HG03095 (cell line): ENCODE results near the gene BCL11B.
"Not testable (repeated sequence)": the region's sequence is repeated elsewhere in the genome, so short reads cannot be mapped to it uniquely, and the experiment has no call there.

Source experiments
- ATAC-seq: cut with Tn5 transposase; IDR thresholded peaks from one replicate; pipeline ENCODE4 v1.9.1; 2021; ENCODE audit warnings: moderate library complexity; ENCODE audit not compliant: unreplicated experiment

Gene BCL11B

DNA sequence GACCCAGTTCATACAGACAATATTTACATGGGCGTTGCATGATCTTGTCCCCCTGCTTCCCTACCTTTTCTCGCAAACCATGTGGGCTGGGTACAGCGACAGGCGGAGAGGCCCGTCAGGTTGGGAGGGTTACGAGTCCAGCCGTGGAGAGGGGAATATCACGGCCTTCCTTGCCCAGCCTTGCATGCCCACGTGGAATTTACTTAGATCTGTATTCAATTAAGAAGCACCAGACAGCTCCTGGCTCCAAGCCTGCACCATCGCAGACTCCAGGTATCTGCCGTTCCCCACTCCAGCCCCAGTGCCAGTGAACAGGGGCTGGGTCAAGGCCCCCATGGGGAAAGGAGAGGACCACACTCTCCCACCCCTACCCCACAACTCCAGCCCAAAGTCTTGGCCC lies 29.8 kb downstream of the BCL11B start:
- no peak for ATAC-seq

DNA sequence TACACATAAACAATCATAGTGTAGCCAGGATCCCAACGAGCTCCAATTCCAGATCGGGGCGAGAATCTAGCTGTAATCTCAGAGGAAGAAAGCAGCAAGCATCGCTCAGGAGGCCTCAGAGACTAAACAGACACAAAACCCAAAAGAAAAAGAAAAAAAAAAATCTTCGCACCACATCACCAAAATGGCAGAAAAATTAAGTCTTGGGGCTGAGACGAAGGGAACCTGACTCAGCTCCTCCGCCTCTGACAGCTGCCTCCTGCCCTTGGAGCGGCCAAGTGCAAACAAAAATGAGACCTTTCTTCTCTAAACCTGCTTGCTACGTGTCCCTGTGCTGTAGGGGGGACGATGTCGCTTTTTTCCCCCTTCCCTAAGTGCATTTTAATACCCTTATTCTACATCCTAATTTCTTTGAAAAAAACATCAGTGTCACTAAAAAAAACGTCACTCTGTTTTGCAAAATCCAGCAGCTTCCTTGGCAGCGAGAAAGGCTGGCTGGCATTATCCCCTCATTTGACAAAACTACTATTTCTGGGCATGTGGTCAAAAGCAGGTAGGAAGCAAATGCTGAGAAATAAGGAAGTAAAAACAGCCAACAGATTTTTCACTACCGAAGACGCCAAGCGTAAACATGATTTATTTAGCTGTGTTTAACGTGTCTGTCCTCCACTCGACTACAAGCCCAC lies 30.5 kb downstream of the BCL11B start:
- no peak for ATAC-seq

DNA sequence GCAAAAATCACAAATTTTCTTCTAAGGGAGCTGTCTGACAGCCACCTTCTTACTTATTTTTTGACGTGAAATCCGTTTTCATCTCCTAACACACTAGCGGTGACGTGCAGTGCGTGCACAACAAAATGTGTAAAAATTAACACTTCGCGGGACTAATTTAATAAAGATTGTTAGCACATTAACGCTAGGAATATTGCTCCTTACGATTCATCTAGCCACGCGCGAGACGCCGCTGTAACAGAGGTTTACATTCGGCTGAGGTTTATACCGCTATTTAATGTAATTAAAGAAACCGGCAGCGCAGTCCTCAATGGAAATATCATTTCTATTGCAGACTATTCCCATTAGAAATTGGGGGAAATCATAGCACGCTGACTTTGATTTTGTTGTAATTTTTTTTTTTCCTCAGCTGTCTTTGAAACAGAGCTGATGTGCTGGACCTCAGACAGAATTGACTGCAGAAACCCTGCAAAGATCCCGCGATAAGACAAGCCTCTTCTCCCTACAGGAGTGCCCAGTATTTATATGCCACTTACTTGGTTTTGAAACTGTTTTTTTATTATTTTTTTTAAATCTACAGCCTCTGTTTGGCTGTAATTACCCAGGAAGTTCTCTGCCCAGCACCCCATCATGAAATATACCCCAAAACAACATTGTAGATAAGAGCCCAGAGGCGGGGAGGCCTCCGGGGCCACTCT lies 31.2 kb downstream of the BCL11B start:
- ATAC-seq, result no peak

DNA sequence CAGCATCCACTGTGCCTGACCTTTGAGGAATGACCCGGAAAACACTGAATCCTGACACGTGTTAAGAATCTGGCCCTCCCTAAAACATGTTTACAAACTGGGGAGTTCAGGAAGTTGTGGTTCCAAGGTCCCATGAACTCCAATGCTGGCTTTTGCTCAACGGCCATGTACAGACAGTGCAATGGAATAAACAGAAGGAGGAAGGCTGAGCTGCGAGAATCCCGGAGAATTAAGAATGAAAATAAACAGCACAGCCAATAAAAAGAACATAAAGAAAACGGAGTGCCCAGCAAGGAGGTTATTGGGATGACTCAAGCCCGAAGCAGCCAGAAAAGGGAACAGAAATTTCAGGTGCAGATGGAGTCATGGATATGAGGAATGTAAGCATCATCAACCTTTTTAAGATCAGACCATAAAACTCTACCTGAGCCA lies 32.3 kb downstream of the BCL11B start:
- no peak for ATAC-seq

DNA sequence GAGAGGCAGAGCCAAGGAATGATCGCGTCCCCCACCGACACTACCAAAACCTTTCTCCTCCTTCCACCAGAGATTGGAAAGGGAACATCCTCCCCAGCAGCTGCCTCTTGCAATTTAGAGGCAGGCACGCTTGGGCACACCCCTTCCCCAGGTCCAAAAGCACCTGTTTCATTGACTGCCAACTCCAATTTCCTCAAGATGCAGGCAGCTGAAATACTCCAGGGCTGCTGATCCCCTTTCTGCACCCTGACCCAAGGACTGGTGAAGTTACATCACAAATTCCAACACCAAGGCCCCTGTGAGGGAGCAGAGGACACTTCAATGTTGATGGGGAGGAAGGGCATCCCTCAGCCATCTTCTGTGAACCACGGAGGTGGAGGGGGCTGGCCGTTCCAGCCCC lies 33.8 kb downstream of the BCL11B start:
- no peak for ATAC-seq

DNA sequence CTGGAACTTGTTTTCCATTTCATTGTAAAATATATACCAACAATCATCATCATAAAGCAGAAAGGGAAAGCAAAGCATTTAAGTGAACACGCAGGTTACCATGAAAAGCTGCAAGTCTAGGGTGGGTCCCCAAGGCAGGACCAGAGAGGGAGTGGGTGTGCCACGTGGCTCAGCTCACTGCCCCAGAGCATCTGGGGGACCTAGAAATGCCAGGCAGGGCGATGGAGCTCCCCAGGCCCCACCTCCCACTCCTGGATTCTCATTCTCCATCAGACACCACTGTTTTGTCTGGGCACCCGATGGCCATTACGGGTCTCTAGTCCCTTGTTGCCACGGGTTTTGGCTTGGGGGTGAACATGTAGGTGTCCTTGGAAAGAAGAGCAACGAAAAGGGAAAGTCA lies 34.7 kb downstream of the BCL11B start:
- no peak for ATAC-seq

DNA sequence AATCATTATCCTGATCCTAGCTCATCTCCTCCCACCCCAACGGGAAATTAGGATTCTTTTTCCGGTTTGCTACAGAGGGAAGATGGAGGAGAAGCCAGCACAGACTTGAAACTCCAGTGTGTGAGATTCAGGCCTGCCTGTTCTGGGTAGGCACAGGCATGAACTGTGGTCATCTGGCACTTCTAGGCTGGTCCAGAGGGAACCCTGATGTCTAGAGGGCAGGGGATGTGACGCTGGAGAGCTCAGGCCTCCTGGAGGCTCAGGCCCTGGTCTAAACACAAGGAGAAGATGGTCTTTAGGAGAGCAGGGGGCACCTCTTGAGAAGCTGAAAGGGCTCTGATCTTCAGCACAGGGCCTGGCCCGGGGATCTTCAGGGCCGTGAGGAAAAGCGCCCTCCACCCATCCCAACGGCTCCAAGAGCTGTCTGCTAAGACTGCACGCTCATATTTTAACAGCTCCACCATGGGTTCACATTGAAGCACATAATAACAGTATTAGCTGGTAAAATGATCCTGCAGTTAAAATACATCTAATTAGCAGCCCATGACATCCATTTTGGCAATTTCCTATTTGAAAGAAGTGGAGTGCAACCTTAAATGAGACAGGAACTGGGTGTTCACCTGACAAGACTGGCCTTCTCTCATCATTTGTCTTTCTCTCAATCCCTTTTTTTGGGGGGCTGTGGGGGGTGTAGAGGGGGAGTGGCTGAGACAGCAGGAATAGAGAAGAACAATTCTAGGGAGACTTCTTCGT lies 35.4 kb downstream of the BCL11B start:
- no peak for ATAC-seq

DNA sequence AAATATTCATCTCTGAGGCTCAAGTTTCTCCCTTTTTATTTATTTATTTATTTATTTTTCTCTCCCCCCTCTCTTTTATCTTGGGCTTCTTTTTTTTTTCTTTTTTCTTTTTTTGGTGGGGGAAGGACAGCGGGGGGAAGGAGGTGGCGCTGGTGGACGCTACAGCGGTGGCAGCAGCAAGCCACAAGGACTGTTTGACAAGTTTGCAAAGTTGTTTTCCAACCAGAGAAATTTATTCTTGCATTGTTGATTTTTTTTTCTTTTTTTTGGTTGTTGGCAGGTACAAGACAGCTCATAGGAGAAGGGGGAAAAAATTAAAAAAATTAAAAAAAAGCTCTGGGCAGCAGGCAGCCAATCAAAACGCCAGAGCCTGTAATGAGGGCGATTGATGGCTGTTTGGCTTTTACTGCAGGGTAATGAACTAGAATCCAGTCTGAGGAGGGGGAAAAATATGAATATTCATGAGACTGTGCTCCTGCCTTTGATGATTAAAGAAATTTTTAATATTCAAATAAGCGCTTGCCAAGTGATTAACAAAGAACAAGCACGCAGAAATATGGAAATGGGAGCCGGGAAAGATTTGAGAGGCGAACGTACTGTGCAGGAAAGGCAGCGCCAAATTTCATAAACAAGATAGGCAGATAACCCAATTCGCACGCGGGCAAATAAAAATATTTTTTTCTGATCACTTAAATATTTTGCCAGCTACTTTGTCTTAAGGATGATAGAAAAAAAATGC lies 36.2 kb downstream of the BCL11B start:
- ATAC-seq, result no peak

DNA sequence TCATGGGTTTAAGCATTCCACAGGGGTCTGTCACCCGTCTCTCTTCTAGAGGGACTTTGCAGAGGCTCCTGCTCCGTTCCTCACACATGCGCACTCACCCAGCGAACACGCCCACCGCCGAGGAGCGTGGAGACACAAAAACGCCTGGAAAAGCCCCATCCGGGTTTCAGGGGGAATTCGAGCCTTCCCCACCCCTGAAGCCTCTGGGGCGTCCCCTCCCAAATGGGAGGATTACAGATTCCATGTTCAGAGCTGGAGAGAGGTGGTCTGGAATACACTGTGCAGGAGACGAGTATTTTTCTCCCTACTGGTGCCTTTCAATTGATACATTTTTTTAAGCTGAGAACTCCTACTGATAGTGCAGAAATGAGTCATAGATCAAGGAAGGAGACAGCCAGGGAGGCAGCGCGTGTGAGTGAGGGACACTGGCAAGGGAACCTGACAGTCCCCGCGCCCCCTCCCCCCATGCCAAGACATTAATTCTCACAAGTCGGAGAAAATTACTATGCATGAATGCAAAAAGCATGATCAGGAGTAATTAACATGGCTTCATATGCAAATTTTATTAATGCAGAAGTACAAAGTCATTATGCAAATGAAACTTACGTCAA lies 36.9 kb downstream of the BCL11B start:
- no peak for ATAC-seq

DNA sequence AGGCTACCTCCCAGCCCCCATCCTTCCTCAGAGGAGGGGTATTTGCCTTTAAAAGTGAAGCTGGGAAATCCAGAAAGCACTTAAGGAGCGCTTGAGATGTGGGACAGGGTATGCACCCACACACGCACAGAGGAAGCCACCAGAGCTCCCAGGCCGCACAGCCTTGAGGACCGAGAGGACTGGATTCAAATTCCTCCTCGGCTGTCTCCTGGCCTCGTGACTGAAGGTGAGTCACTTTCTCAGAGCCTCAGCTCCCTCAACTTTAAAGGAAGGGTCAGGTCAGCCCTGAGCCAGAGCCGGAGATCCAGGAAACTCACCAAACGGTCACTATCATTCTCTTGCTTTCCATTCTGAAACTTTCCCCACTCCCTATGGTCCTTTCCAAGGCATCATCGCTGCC lies 37.6 kb downstream of the BCL11B start:
- no peak for ATAC-seq

DNA sequence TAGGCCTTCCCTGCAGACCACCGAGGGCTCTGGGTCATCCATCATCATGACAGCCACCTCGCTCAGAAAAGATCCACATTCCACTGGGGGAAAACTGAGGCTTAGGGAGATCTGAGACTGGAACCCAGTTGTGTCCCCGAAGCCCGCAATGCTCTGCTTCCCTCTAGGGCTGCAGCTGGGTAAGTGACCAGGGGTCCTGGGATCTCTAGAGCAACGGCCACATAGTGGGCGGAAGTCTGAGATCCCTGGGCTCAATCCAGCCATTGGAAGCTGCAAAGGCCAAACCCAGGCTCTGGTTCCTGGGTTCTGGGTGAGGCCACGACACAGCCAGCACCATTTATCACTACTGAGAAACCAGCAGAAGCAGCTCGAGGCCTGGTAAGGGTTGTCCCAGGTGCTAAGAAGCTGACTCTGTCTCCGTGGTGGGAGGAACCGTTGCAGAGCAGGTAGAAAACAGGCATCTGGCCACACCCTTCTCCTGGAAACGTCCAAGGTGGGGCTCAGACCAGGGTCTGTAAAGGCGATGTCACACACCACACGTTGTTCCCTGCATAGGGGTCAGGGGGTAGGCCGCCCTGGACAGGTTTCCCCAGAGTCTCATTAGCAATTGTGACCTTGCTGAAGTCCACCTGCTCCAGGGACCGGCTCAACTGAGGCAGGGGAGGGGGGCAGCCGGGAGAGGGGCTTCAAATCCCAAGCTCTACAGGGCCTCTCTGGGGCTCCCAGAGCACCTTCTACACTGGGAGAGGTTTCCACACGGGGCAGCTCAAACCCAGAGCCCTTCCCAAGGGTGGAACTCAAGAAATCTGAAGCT lies 38.6 kb downstream of the BCL11B start:
- no peak for ATAC-seq

DNA sequence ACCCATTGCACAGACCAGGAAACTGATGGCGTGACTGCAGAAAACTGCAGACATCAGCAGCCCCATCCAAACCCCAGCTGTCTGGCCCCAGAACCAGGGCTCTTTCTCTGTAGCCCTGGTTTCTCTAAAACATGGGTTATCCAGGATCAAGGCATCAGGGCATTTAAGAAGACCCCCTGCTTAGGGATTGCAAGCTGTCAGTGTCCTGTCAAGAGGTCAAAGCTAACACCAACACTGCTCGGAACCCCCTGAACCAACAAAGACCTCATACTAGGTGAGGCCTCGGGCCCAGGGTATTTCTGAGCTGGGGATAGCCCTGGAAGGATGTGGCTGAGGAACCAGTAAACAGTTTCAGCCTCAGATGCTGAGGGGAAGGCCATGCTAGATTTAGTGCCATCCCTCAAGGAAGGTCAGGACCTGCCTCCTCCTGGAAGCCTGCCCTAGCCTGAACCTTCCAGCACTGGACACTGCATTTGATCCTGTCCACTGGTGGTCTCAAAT lies 39.2 kb downstream of the BCL11B start:
- no peak for ATAC-seq

DNA sequence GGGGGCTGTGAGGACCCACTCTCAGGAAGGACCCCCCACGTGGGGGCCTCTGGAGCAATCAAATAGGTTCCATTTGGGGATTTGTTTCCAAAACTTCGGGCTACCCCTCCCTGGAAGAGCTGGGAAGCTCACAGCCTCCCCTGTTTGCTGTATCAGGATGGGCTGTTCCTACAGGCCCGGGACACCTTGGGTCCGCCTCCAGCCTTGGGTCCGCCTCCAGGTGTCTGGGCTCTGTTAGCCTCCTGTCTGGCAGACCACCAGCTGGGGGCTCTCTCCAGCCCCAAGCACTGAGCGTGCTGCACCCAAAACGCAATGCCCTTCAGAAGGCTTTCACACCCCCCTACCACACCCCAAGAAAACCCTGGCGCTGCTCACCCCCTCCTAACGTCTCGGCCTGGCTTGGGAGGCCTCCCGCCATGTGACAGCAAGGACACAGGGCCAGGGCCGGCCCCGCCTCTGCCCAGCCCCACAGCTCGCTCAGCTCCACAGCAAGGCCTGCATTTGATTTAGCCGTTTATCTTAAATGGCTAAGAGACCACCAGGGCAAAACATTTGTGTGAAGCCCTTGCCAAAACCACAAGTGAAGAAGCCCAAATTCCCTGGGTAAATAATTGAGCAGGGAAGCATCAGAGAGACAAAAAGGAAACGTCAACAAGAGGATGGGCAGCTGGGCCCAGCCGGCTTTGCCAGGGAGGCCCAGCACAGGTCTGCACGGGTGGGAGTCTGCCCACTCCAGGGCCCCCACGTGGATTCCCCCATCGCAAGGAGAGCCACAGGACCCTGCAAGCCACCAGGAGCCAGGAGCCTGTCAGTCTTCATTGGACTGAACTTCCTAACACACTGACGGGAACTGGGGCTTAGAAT lies 39.9 kb downstream of the BCL11B start:
- no peak for ATAC-seq

DNA sequence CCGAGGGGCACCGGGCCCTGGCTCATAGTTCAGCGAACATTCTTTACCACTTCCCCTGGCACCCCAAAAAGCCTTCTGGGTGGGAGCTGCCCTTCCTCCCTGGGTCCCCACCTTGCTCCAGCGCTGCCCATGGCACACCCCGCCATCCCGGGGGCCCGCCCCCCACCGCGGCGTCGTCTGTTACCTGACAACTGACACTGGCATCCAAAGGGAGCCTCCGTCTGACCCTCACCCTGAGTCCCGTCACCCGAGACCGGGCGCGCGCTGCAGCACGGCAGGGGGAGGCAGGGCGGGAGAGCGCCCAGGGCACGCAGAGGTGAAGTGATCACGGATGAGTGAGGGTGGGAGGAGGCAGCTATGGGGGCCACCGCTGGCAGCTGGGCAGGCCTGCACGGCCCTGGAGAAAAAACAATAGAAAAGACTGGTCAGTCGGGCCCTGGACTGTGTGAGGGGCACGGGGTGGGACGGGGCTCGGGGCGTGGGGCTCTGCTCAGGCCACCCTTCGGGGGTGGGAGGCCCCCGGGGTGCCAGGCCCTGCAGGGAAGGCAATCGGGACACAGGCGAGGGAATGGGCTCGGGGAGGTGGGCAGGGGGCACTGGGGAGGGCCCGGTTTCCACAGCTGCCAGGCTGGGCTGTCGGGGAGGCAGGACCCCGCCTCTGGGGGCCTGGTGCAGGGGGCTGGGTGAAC lies 40.7 kb downstream of the BCL11B start:
- no peak for ATAC-seq

DNA sequence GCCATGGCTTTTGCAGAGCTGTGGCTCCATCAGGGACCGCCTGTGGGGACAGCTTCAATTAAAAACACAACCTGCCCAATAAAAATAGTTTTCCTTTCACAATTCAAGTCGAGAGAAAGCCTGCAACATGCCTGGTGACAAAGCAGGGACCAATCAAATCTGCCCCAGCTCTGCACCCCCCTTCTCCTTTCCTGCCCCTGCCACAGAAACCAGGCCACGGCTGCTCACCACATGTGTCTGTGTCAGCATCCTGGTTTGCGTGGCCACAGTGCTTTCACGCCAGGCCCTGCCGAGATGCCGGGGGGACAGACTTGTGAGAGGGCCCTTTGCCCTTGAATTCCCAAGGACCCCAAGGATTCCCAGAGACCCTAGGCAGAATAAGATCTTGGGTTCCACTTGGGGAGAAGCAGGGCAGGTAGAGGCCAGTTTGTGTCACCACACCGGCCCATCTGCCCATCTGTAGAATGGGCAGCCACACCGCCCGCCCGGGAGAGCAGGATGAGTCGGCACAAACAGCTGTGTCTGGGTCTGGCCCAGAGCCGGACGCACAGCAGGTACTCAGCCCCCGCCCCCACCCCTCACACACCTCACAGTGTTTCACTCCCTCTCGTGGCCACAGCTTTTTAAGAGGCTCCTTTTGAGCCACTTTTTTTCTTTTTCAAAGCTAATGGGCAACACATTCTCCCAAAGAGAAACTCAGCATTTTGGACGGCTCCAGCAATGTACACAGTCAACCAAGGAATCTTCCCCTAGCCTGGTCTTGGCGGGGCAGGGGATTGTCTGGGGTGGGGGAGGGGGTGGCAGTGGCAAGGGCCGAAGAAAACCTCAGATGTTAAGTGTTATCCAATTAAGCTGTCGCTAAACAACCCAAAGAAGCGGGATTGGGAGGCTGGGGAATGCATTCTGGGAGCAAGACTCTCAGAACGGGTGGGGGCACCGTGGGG lies 41.5 kb downstream of the BCL11B start:
- no peak for ATAC-seq

DNA sequence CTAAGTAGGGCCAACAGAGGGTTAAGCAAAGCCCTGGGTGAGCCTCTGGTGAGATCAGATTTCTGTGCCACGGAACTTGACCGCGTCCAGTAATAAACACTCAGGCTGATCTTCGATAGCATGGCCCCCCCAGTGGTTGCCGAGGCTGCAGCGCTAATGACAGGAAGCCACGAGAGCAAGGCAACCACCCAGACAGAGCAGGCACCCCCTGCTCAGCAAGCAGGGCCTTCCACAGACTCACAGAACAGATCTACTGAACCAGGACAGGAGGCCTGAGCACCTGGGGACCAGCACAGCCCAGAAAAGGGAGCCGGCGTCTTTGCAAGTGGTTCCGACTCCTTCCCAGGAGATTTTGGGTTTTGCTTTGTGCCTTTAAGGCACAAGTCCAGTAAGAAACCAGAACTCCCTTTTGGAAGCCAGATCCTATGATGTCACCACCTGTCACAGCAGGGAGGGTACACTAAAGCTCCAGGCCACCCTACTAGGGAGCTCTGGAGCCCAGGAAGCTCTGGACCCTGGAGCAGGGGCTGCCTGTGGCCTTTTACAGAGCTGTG lies 42.3 kb downstream of the BCL11B start:
- ATAC-seq, result no peak

DNA sequence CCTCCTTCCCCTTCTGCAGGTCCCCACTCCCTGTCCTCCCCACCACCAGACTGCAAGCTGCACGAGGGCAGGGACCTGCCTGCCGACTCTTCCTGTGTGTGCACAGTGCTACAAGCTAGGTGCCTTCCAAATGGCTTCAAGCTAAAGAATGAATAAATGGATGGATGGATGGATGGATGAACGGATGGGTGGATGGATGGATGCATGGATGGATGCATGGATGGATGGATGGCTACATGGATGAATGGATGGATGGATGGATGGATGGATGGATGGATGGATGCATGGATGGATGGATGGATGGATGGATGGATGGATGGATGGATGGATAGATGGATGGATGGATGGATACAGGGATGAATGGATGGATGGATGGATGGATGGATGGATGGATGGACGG lies 43.2 kb downstream of the BCL11B start:
- not testable (repeated sequence) for ATAC-seq
